T-cell (primary cell): ENCODE measurements around the gene SLC12A5. TPM values are rescaled to one million over a fixed set of nuclear protein-coding genes. Genes with fewer than 3 reads are reported as not detected.

Experiments
- ATAC-seq, 4 experiments: fragments of 200-7000 bp in 3 of 4; fragments of 150-1000 bp in 1 of 4; cut with Tn5 transposase; replicated peaks in 1 of 4; 1 replicate in 3 of 4; 2 replicates in 1 of 4; pipeline ENCODE4 v1.10.0; 2021; ENCODE audit warnings: moderate library complexity in 3 of 4, mild to moderate bottlenecking in 2 of 4, moderate number of reproducible peaks in 1 of 4
- CTCF ChIA-PET, 2 donors: fragments of 300-600 bp; sonication (Branson Sonifier 250); formaldehyde crosslinking; loops; one replicate each; lab custom pipeline; 2022; ENCODE audit warnings: antibody characterized with exemption in 2 of 2; lab: Charles Lee
- POLR2A ChIA-PET, 2 donors: fragments of 300-600 bp; sonication (Branson Sonifier 250); formaldehyde crosslinking; loops; one replicate each; lab custom pipeline; 2022; ENCODE audit warnings: antibody characterized with exemption in 2 of 2; lab: Charles Lee
- DNase-seq, 35 experiments: peaks; one replicate each; pipeline versions ENCODE4 v3.0.0 to v3.0.0-alpha.2; 2013 to 2023
- H3K27ac ChIP-seq: one replicate; pipeline ENCODE4 v1.5.1; 2013; ENCODE audit warnings: low read length
- H3K27me3 ChIP-seq, 2 experiments: replicated peaks in 1 of 2; 1 replicate in 1 of 2; 2 replicates in 1 of 2; pipeline versions ENCODE4 v1.6.1 to v1.7.0; 2013; ENCODE audit warnings: low read length in 1 of 2, mixed read lengths in 1 of 2; ENCODE audit not compliant: control insufficient read depth in 2 of 2, insufficient read depth in 2 of 2; ENCODE audit errors: extremely low read depth in 1 of 2
- H3K36me3 ChIP-seq, 2 donors: 1 replicate in 1 of 2; 2 replicates in 1 of 2; pipeline versions ENCODE4 v1.6.1 to v1.7.0; 2013; ENCODE audit warnings: low read length in 1 of 2; ENCODE audit not compliant: control insufficient read depth in 2 of 2, insufficient read depth in 1 of 2; ENCODE audit errors: extremely low read depth in 1 of 2
- H3K4me1 ChIP-seq, 2 experiments: 1 replicate in 1 of 2; 2 replicates in 1 of 2; pipeline versions ENCODE4 v1.6.1 to v1.7.0; 2013; ENCODE audit warnings: low read length in 2 of 2, mixed read lengths in 1 of 2; ENCODE audit not compliant: insufficient read depth in 2 of 2, control insufficient read depth in 1 of 2; ENCODE audit errors: extremely low read depth in 1 of 2
- H3K4me3 ChIP-seq, 2 donors: 1 replicate in 1 of 2; 2 replicates in 1 of 2; pipeline versions ENCODE4 v1.5.1 to v1.7.0; 2013; ENCODE audit warnings: mild to moderate bottlenecking in 2 of 2, low read length in 1 of 2, moderate library complexity in 1 of 2; ENCODE audit not compliant: control insufficient read depth in 1 of 2; ENCODE audit errors: extremely low read depth in 1 of 2
- H3K9me3 ChIP-seq: 2 replicates; pipeline ENCODE4 v1.7.0; 2013
- H3K27ac Mint-ChIP-seq, 2 donors: one replicate each; pipeline ENCODE4 v1.8.0; 2020 to 2021; ENCODE audit warnings: mild to moderate bottlenecking in 2 of 2, mixed read lengths in 2 of 2
- H3K27me3 Mint-ChIP-seq, 2 donors: one replicate each; pipeline ENCODE4 v1.8.0; 2021 to 2022; ENCODE audit warnings: mixed read lengths in 2 of 2
- H3K36me3 Mint-ChIP-seq: one replicate; pipeline ENCODE4 v1.8.0; 2021; ENCODE audit warnings: mixed read lengths
- H3K4me1 Mint-ChIP-seq, 3 donors: one replicate each; pipeline ENCODE4 v1.8.0; 2020 to 2022; ENCODE audit warnings: mixed read lengths in 3 of 3, mild to moderate bottlenecking in 1 of 3
- H3K4me3 Mint-ChIP-seq, 3 donors: one replicate each; pipeline ENCODE4 v1.8.0; 2020 to 2022; ENCODE audit warnings: mild to moderate bottlenecking in 3 of 3, mixed read lengths in 3 of 3, moderate library complexity in 3 of 3
- H3K9me3 Mint-ChIP-seq, 3 donors: one replicate each; pipeline ENCODE4 v1.8.0; 2020 to 2022; ENCODE audit warnings: mixed read lengths in 3 of 3
- WGBS: methylation state at CpG from one replicate; pipeline ENCODE4 v1.1.5; 2013; ENCODE audit warnings: missing lambda C conversion rate; ENCODE audit not compliant: insufficient coverage; 5-methylcytosine and 5-hydroxymethylcytosine counted together
- total RNA-seq, 35 experiments: library from RNA in 6 of 35; stranded (reverse) in 6 of 35; fragments of 120-200 nt in 1 of 35; gene quantifications; one replicate each; pipeline versions ENCODE4 v1.2.1 to v1.2.4 and lab custom pipeline; 2013 to 2026

Gene SLC12A5
- total RNA-seq, 5 donors from 2014 or later (not counting 1 experiment from before 2014, with no cell fraction given), result 0.05 TPM; not detected in 4

DNA sequence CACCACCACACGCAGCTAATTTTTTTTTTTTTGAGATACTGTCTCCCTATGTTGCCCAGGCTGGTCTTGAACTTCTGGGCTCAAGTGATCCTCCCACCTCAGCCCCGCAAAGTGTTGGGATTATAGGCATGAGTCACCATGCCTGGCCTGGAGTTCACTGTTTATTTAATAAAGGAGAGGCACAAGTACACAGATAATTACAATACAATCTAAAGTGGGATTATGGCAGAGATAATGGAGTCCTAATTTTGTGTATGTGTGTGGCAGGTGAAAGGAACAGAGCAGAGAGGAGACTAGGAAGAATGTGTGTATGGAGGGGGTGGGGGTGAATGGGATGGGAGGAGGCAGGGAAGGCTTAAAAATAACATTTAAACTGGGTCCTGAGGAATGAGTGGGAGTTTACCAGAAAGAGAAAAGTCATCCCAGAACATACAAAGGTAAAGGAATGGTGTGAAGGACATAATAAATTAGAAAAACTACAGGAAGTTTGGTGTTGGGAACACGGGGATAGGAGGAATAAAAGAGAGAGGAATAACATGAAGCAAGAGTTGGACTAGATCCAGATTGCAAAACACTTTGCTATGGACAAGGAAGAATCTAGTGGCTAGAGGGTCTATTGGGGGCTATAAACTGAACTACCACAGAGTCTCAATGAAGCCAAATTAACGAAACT lies 56.3 kb downstream of the SLC12A5 start:
- peaks cover 22 to 39% of the 10 kb centered on the region in 2 experiments for H3K4me1 ChIP-seq
- no peak for DNase-seq
- ATAC-seq, result no peak
- ChIA-PET POLR2A (interaction anchor here in 1 of 2 donors (0.6 kb wide), 1 partner anchor 151 kb away, joined by 4 read pairs; the partner anchor contains the start of gene PCIF1), CTCF (interaction anchor here in 1 of 2 donors (0.7 kb wide), 1 partner anchor 166 kb away, joined by 3 read pairs; no protein-coding TSS in a partner anchor)
- H3K27ac Mint-ChIP-seq, result no peak overlapping the region
- no peaks in the 10 kb centered on the region for H3K9me3 ChIP-seq
- H3K9me3 Mint-ChIP-seq, result no peaks in the 10 kb centered on the region
- no peaks in the 10 kb centered on the region for H3K36me3 ChIP-seq
- H3K4me1 Mint-ChIP-seq, result peaks cover 76 to 85% (median 85%) of the 10 kb centered on the region in 3 donors
- no peak overlapping the region for H3K4me3 ChIP-seq
- WGBS, result 100% methylated on average over 1 of the region's 4 CpGs
- H3K4me3 Mint-ChIP-seq, result peak overlapping the region in 1 of 3 donors; percentile 90
- H3K27ac ChIP-seq, result no peak overlapping the region
- H3K36me3 Mint-ChIP-seq, result no peaks in the 10 kb centered on the region
- no peaks in the 10 kb centered on the region for H3K27me3 Mint-ChIP-seq
- H3K27me3 ChIP-seq, result no peaks in the 10 kb centered on the region

DNA sequence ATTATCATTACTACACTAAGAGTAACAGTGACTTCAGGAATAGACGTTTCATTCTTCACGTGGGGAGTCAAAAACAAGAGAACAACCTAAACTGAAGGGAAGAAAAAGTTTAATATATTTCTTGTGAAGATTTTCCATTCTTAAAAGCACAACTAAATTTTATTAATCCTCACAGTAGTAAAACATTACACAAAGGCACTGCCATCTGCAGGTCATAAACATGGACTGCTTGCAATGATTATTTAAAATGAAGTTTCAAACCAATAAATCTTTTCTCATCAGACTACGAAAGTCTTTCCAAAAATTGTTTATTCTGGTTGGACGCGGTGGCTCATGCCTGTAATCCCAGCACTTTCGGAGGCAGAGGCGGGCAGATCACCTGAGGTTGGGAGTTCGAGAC lies 58.1 kb downstream of the SLC12A5 start:
- no peaks in the 10 kb centered on the region for H3K9me3 ChIP-seq
- Mint-ChIP-seq H3K27ac (no peak overlapping the region), H3K36me3 (no peaks in the 10 kb centered on the region), H3K27me3 (no peaks in the 10 kb centered on the region), H3K4me3 (peak overlapping the region; percentile 22 to 90 (median 45)), H3K9me3 (no peaks in the 10 kb centered on the region), H3K4me1 (peaks cover 76 to 78% (median 77%) of the 10 kb centered on the region in 3 donors)
- no peak overlapping the region for H3K4me3 ChIP-seq
- H3K27ac ChIP-seq, result no peak overlapping the region
- WGBS, result 100% methylated on average over 1 of the region's 8 CpGs
- ChIA-PET CTCF (interaction anchor here (0.6 to 1.6 kb wide), 3 partner anchors 65 to 299 kb away, joined by 3 to 4 read pairs (median 3); no protein-coding TSS in a partner anchor), POLR2A (no interaction called here)
- peaks cover 25 to 41% of the 10 kb centered on the region in 2 experiments for H3K4me1 ChIP-seq
- ATAC-seq (no peak), DNase-seq (peak in 1 of 35 experiments; percentile 17)
- H3K36me3 ChIP-seq, result no peaks in the 10 kb centered on the region
- no peaks in the 10 kb centered on the region for H3K27me3 ChIP-seq

DNA sequence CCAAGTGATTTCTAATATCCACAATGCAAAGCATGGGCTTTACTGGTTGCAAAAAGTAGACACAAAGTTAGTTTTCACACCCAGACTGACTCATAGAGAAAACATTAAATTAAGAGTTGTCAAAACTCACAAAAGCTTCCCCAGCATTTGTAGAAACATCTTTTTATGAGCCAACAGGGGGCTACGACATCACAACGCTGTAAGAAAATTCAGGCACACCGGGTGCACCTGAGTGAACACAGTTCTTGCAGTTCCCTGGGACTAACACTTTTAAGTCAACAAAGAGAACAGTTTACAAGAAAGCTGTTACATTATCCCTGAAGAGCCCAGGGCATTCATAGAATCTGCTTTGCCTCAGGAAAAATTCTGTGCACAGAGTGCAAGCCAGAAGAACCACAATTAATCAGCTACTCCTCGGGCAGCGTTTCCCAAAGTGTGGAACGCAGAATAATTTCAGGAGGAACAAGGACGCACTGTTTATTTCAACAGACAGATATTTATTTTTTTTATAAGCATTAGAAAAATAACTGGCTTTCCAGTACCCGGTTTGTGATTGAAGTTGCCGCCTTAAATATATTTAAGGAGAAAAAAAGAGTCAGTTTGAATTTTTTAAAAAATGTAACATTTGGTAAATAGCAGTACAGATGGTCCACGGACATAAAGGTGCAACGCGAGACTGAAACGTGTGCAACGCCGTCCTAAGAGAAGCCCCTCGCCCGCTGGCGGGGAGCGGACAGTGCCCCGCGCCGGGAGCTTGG lies 59.6 kb downstream of the SLC12A5 start:
- H3K9me3 ChIP-seq, result no peaks in the 10 kb centered on the region
- WGBS, result 3% methylated on average over 16 of the region's 22 CpGs
- peak overlapping the region; percentile 90 to 96 for H3K4me3 ChIP-seq
- ChIA-PET CTCF (interaction anchor here in 1 of 2 donors (1.1 to 1.6 kb wide), 3 partner anchors 66 to 118 kb away, joined by 3 to 5 read pairs (median 4); no protein-coding TSS in a partner anchor), POLR2A (interaction anchor here (0.6 to 1.3 kb wide), 3 partner anchors 10 to 152 kb away, joined by 3 to 5 read pairs (median 3); no protein-coding TSS in a partner anchor)
- DNase-seq, result peak in 4 of 35 experiments; percentile 4 to 24 (median 7)
- no peaks in the 10 kb centered on the region for H3K36me3 ChIP-seq
- Mint-ChIP-seq H3K36me3 (no peaks in the 10 kb centered on the region), H3K4me1 (peaks cover 62 to 64% (median 63%) of the 10 kb centered on the region in 3 donors), H3K4me3 (peak overlapping the region; percentile 86 to 90 (median 87)), H3K27ac (peak overlapping the region in 1 of 2 donors; percentile 76), H3K9me3 (no peaks in the 10 kb centered on the region), H3K27me3 (no peaks in the 10 kb centered on the region)
- no peak for ATAC-seq
- H3K4me1 ChIP-seq, result peaks cover 25 to 32% of the 10 kb centered on the region in 2 experiments
- peak overlapping the region; percentile 68 for H3K27ac ChIP-seq
- no peaks in the 10 kb centered on the region for H3K27me3 ChIP-seq

DNA sequence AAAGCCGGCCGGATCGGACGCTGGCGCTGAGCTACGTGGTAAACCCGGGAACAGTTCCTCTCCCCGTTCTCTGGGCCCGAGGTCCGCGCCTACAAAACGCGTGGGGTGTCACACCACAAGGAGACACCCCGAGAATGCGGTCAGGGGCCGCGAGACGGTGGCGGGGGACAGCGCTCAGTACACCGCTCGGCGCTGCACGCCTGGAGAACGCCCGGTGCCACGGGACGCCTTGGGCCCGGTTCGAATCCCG lies 60.1 kb downstream of the SLC12A5 start:
- Histone ChIP-seq H3K27me3 (no peaks in the 10 kb centered on the region), H3K9me3 (no peaks in the 10 kb centered on the region), H3K4me1 (peaks cover 25 to 32% of the 10 kb centered on the region in 2 experiments), H3K27ac (peak overlapping the region; percentile 68), H3K4me3 (peak overlapping the region; percentile 90 to 96), H3K36me3 (no peaks in the 10 kb centered on the region)
- Mint-ChIP-seq H3K27me3 (no peaks in the 10 kb centered on the region), H3K4me1 (peaks cover 58 to 59% (median 58%) of the 10 kb centered on the region in 3 donors), H3K27ac (peak overlapping the region; percentile 78 to 86), H3K4me3 (peak overlapping the region; percentile 86 to 90 (median 87)), H3K9me3 (no peaks in the 10 kb centered on the region), H3K36me3 (no peaks in the 10 kb centered on the region)
- ATAC-seq (peak in 2 of 4 experiments; percentile 32 to 47), DNase-seq (peak in 15 of 35 experiments; percentile 3 to 51 (median 28))
- under 1% methylated on average over 31 of the region's 31 CpGs for WGBS
- ChIA-PET POLR2A (interaction anchor here in 1 of 2 donors (1.3 kb wide), 1 partner anchor 152 kb away, joined by 5 read pairs; no protein-coding TSS in a partner anchor), CTCF (interaction anchor here in 1 of 2 donors (1.6 kb wide), 1 partner anchor 118 kb away, joined by 5 read pairs; no protein-coding TSS in a partner anchor)

DNA sequence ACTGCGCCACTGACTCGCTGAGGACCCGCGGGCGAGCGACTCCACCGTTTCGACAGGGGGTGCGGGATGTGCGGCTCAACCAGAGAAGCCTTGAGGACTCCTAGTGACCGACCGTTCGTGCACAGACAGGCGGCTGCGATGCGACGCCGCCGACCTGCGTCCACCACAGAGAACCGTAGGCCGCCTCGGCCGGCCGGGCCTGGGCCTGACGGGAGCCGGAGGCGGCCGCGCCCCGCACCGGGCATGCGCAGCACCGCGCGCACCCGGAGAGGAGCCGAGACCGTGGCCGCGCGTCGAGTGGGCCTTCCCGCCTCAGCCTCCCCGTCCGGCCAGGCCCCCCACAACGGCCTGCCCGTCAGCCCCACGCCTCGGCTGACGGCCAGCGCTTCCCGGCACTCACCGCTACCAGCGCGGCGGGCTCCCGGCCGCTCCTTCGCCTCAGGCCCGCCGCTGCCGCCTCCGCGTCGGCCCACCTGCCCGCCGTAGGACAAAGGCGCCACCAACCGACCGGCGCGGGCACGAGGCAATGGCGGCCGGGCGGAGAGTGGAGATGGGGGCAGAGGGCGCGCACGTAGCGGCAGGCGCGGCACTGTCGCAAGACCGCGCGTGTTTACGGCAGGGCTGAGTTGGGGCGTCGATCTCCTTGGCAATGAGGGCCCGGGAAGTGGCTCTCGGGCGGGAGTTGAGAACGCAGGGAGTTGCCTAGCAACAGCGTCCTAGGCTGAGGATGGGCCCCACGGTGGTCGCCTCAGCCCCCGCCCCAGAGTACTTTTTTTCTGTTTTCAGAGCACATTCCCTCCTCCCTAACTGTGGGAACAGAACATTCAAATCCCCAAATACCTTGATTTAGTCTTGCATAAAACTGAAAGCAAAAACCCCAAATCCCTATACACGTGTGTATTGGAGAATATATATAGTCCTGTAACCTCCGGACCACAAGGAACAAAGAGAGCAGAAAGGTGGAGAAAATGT lies 60.7 kb downstream of the SLC12A5 start, which contains the start of gene NCOA5:
TSS of gene NCOA5 (minus strand) at position 546 of the 972 bp plus-strand sequence. CDS start 10,538 bp downstream, outside the sequence.
- Mint-ChIP-seq H3K27me3 (no peaks in the 10 kb centered on the region), H3K4me3 (peak within 1 kb of the TSS; percentile 86 to 90 (median 87)), H3K4me1 (peaks cover 52 to 53% (median 52%) of the 10 kb centered on the region in 3 donors), H3K36me3 (no peaks in the 10 kb centered on the region), H3K27ac (peak within 1 kb of the TSS; percentile 79 to 89), H3K9me3 (no peaks in the 10 kb centered on the region)
- ATAC-seq (peak; percentile 88 to 92 (median 89)), DNase-seq (peak; percentile 86 to 96 (median 92))
- no peaks in the 10 kb centered on the region for H3K36me3 ChIP-seq
- ChIA-PET CTCF (interaction anchor here in 1 of 2 donors (1.6 kb wide), 1 partner anchor 119 kb away, joined by 5 read pairs; no protein-coding TSS in a partner anchor), POLR2A (no interaction called here)
- H3K27ac ChIP-seq, result peak within 1 kb of the TSS; percentile 68
- H3K4me3 ChIP-seq, result peak within 1 kb of the TSS; percentile 90 to 96
- WGBS, result under 1% methylated on average over 96 of the region's 100 CpGs
- no peaks in the 10 kb centered on the region for H3K27me3 ChIP-seq
- H3K9me3 ChIP-seq, result no peaks in the 10 kb centered on the region
- peaks cover 25 to 32% of the 10 kb centered on the region in 2 experiments for H3K4me1 ChIP-seq
